GM15510 (cell line): ENCODE data around the gene RTN4R.

Experiments
- POLR2A ChIP-seq: IDR thresholded peaks from 3 replicates; pipeline ENCODE4 v1.6.1; 2011; ENCODE audit warnings: borderline replicate concordance; ENCODE audit not compliant: insufficient read length; ENCODE audit errors: extremely low read depth

The RTN4R gene

DNA sequence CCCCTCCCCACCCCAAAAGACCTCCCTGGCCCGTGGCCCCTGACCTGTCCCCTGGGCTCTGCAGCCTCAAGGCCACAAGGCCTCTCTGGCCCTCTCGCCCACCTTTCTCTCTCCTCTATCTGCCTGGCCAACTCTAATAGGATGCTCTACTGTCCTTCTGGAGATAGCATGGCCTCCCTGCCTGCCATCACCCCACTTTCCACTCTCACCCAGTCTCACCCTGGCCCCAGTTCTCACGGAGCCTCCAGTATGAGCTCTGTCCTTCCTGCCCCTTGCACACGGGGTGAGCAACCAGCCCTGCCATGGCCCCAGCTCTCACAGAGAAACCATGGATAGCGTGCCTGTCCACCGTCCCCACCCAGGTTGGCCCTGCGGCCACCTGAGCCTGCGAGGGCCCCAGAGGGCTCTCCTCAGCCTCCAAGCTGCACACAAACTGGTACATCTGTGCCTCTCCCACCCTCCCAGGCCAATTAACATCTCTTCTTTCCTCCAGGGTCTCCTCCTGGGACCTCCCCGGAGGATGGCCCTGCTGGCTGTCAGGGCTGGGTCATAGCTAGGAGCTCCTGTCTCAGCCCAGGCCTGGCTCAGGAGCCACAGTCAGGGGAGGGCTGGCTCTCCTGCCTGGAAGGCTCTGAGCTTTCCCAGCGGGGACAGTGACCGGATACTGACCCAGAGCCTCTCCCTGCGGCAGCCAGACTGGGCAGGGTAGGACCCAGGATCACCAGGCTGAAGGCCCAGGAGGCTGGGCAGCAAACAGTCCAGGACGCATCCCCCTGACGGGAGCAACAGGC, 22.3 kb downstream of the RTN4R start:
- TF ChIP-seq POLR2A = no peak

DNA sequence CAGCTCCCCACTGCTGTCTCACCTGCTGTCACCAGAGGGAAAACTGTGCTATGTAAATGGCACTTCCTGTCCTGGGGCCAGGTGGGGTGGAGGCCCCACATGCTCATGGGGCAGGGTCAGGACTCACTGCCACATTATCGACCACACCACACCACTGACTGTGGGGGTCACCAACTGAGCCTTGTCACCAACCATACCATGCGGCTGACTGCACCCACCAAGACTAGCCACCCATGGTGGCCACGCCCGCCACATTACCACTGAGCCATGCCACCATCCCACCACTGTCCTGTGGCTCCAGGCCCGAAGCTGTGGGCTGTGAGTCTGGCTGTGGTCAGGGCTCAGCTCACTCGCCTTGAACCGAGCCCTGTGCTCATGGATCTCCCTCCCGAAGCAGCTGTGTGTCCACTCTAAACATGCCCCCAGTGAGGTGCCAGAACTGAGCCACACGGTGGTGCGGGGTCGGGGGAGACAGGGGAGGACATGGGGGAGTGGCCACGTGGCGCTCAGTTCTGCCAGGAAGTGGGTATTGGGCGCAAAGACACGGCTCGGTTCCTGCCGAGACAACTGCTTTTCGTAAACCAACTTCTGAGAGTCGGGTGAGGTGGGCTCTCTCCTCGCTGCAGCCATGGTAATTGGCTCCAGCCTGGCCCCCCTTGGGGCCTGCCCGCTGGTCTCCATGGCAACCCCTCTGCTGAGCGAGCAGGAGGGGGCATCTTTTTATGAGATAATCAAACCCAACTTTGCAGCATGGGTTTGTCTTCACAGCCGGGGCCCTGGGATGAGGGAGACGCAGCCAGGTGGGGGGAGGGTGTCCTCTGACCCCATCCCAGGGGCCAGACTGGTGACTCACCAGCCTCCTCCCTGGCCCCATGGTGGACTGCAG, 23.2 kb downstream of the RTN4R start:
- no peak for TF ChIP-seq POLR2A

DNA sequence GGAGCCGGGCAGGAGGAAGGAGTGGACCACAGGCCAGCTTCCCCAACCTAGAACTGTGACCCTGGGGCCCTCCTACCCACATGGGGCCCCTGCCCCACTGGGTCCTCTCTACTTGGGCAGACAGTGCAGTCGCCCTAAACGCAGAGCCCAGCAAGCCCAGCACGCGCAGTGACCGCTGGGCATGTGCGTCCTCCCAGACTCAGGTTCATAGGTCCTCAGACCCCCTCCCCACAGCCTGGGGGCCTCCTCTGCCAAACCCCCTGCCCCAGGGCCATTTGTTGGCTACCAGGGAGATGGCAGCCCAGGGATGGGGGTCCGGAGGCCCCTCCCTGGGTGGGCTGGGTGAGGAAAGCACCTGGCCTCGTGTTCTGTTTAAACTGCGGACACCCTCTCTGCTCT, 23.9 kb downstream of the RTN4R start:
- TF ChIP-seq POLR2A = no peak

DNA sequence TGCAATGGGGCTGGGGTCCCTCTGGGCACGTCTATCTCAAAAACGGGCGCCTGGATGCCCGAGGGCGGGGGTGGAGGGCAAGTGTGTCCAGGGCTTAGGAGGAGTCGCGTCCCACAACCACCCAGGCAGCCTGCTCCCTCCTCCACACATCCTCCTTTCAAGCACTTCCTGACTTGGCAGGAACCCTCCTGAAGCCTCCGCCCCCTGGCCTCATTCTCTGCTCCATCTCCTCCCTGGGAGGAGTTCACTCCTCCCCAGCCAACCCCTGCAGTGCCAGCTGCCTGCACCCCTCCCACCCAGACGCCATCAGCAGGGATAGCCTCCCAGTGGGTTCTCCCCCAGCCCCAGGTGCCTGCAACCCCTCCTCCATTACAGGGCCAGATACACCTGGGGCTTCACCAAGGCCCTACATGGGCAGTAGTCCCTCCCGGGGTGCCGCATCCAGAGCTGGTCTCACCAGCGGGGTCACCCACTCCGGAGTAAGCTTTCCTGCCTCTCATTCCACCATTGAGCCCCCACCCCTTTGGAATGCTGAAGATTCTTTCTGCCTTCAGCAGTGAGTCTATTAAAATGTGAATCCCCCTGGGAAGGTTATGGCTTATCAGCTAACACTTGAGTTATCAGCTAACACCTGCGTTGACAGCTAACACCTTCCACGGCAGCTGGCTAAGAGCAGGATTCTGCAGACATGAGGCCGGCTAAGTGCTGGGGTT, 24.4 kb downstream of the RTN4R start:
- no peak for TF ChIP-seq POLR2A

DNA sequence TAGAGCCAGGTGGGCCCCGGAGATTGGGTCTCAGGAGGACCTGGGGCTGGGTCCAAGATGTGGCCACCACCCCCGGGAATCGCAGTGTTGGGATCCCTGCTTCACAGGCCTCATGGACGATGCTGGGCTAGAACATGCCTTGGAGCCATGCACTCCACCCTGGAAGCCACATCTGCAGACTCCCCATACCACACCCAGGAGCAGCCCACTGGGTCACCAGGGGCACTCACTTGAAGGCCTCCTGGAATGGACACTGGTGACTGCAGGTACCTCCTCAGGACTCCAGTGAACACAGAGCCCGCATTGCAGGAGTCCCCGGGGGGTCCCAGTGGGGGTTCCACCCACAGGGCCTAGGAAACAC, 25.0 kb downstream of the RTN4R start:
- TF ChIP-seq POLR2A = no peak

DNA sequence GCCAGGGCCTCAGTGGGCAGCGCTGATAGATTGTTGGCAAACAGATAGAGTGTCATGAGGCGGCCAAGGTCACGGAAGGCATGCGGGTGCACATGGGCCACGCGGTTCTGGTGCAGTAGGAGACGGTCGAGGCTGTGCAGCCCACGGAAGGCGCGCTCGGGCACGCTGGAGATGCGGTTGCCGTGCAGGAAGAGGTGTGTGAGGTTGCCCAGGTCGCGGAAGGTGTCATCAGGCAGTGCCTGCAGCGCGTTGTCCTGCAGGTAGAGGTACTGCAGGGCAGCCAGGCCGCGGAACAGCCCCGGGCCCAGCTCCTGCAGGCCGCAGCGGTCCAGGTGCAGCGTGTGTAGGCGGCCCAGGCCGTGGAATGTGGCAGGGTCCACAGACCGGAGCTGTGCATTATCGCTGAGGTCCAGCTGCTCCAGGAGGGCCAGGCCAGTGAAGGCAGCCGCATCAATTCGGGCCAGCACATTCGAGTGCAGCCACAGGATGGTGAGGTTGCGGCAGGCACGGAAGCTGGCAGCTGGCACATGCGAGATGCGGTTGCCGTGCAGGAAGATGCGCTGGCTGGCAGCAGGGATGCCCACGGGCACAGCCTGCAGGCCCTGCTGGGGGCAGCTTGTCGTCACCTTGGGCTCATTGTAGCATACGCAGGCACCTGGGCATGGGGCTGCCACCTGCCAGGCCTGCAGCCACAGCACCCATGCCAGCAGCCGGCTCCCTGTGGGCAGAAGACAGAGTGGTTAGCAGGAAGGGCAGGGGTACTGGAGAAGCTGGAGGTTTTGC, 25.5 kb downstream of the RTN4R start:
- no peak for TF ChIP-seq POLR2A

DNA sequence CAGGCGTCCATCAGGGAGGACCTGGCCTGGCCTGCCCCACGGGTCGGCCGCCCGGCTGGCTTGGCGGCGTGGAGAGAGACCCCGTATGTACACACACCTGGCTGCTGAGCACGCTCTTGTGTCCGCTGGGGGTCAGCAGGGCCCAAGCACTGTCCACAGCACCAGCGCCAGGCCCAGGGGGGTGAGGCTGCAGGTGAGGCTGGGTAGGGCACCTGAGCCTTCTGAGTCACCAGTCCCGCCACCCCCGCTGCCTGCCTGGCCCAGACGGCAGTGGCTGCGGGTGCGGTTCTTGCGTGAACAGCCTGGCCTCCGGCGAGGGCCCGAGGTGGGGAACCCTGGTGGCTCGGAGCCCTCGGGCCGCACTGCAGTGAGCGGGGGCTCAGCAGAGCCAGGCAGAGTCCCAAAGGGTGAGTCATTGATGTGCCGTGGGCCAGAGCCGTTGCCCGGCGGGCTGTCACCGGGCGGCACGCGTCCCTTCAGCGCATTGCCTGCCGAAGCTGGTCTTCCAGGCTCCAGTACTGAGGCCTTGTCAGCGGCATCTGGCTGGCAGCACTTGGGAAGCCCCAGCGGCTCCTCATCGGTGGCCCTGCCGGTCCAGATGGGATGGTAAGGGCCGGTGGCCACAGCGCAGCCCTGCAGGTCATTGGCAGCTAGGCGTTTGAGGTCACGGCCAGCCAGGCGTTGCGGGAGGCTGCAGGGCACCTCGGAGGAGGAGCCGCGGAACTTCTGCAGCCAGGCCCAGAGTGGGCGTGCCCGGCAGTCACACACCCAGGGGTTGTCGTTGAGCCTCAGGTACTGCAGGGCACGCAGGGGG, 26.3 kb downstream of the RTN4R start:
- no peak for TF ChIP-seq POLR2A

DNA sequence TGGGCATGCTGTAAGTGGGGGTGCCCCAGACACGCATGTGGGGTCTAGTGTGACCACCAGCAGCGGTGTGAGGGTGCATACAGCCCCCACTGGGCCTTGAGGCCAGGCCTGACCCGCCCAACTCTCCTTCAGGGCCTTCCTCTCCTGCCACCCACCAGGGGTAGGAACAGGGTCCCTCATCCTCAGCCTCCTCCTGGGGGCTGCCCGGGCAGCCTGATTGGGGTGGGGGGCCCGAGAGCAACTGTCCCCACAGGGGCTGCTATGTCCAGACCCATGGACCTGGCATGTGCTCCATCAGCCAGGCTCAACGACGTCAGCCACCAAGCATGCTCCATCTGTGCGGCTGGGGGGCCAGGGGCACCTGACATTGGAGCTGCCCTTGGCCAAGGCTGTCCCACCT, 27.2 kb downstream of the RTN4R start:
- TF ChIP-seq POLR2A = no peak

DNA sequence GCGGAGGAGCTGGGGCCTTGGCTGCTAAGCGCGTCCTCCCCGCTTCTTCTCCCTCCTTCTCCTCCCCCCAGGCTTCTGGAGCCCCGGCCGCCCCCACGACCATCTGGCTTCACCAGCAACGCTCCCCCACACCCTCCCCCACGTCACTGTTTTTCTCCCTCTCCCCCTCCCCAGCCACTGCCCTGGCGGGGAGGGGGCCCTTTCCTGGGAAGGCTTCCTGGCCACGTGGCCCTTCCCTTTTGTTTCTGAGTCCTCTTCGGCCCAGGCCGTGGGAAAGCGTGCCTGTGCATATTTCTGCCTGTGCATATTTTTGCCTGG, 27.7 kb downstream of the RTN4R start:
- TF ChIP-seq POLR2A = no peak

DNA sequence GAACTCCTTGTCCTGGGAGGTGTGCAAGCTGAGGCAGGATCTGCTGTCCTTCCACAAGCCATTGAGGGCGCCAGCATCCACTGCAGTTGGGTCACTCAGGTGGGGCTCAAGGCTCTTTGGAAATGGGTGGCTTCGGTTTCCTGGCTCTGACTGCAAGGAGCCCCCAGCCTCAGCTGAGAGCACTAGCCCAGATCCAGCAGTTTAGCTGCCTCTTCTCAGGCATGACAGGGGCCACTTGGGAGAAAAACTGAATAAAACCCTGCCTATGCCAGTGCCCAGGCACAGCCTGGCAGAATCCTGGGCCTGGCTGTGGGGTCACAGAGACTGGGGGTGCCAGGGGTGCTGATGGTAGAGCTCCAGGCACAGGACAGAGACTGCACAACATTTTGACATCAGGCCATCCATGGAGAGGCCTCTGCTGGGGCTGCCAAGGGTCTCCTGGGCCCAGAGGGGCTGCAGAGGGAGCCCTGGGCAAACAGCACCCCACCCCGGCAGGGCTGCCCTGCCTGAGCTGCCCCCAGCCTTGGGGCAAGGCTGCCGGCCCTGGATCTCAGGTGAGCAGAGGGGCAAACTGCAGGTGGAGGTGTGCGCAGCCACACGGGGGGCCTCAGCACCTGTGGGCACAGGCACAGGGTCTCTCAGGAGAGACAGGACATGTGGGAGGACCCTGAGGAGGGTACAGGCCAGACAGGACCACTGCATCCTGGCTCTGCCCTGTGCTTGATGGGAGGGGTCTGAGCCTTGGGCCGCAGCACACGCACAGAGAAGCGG, 28.3 kb downstream of the RTN4R start:
- no peak for TF ChIP-seq POLR2A

DNA sequence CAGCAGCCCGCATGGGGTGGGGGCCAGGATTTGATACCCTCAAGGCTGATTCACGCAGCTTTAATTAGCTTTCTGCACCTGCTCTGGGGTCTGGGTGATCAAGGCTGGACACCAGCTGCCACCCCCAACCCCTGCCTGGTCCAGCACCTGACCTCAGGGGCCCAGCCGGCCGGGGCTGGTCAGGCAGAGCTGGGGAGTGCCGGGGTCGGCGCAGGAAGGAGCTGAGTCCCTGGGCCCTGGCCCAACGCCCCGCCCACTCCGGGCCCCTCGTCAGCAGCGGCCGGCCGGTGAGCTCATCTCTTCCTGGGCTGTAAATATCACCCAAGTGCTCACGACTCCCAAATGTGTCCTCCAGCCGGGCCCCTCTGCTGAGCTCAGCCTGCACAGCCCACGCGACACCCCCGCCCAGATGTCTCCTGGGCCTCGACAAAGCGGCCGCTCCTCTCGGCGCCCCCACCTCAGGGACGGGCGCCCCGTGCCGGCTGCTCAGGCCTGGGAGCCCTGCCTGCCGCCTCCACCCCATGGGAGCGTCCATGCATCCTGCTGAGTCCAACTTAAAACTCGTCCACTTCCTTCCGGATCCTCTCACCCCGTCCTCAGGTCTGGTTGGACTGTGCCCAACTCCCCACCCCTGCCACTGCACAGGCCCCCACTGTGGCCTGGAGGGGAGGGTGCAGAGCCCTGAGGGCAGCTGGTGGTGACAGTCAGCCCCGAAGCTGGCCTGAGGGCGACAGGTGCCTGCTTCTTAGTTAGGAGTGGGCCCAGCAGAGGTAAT, 29.0 kb downstream of the RTN4R start:
- no peak for TF ChIP-seq POLR2A

DNA sequence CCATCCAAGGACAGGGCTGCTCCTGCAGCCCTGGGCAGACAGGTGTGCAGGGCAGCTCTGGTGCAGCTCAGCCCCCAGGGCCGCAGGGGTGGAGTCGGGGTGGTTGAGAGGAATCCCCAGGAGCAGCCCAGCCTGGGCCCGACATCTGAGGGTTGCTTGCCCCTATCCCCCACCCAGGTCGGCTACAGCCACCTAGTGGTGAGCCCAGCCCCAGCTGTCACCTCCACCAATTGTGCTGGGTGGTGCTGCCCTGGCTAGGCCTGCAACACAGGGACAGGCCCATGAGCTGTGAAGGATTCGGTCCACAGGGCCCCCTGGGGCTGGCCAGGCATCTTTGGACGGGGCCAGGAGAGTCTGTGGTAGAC, 29.6 kb downstream of the RTN4R start:
- no peak for TF ChIP-seq POLR2A
